ENCODE results near the gene PANK3. TPM values are rescaled to one million over a fixed set of nuclear protein-coding genes. Genes with fewer than 3 reads are reported as not detected.

Gene PANK3
- total RNA-seq, 4 donors from 2014 or later = 30.6 to 43.0 (median 35.3) TPM

DNA sequence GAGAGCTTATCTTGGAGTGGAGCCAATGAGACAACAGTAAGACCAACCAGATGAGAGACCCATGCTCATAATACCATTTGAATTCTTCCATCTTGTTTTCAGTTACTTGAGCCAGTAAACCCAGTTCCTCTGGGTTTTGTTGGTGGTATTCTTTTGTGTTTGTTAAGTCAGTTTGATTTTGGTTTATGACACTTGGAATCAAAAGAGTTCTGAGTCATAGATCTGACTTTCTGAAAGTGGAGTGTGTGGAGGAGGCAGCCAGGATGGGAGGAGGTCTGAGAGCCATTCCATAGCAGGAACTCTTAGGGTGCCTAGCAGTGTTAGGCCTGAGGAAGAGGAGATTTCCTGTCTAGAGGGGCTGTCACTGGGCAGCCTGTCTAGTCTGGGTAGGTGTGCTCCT, 24.6 kb upstream of the PANK3 start:
- Histone ChIP-seq H3K9me3 (no peaks in the 10 kb centered on the region), H3K36me3 (no peaks in the 10 kb centered on the region), H3K4me1 (no peaks in the 10 kb centered on the region), H3K4me3 (no peak overlapping the region), H3K27ac (no peak overlapping the region), H3K27me3 (peaks cover 10% of the 10 kb centered on the region)
- TF ChIP-seq CTCF (IDR thresholded peaks at IDR 0.05) (no peak), POLR2A (IDR thresholded peaks at IDR 0.05) (no peak), POLR2AphosphoS5 (IDR thresholded peaks at IDR 0.05) (no peak), EP300 (IDR thresholded peaks at IDR 0.05) (no peak)
- ATAC-seq = no peak

- H3K36me3 ChIP-seq = no peaks in the 10 kb centered on the region
- TF ChIP-seq POLR2AphosphoS5 (IDR thresholded peaks at IDR 0.05) = no peak
- TF ChIP-seq POLR2A (IDR thresholded peaks at IDR 0.05) = no peak
- TF ChIP-seq CTCF (IDR thresholded peaks at IDR 0.05) = no peak
- TF ChIP-seq EP300 (IDR thresholded peaks at IDR 0.05) = no peak
- no peaks in the 10 kb centered on the region for H3K4me1 ChIP-seq
- H3K27me3 ChIP-seq = peaks cover 10% of the 10 kb centered on the region
- no peak for ATAC-seq
- no peak overlapping the region for H3K4me3 ChIP-seq
- no peak overlapping the region for H3K27ac ChIP-seq
- H3K9me3 ChIP-seq = no peaks in the 10 kb centered on the region
Measured at GRCh38 chr5:168602517-168602916, 23.3 kb upstream of the PANK3 start.

GRCh38 chr5:168601972-168602371, 22.8 kb upstream of the PANK3 start:
- no peak overlapping the region for H3K4me3 ChIP-seq
- TF ChIP-seq POLR2A (IDR thresholded peaks at IDR 0.05) = no peak
- TF ChIP-seq CTCF (IDR thresholded peaks at IDR 0.05) = no peak
- TF ChIP-seq EP300 (IDR thresholded peaks at IDR 0.05) = no peak
- no peak for TF ChIP-seq POLR2AphosphoS5 (IDR thresholded peaks at IDR 0.05)
- ATAC-seq = no peak
- no peak overlapping the region for H3K27ac ChIP-seq
- peaks cover 10% of the 10 kb centered on the region for H3K27me3 ChIP-seq
- no peaks in the 10 kb centered on the region for H3K9me3 ChIP-seq
- WGBS, 2 donors (ENCODE audit: low coverage in 1 of 2) = 47 to 64% methylated on average over 2 of the region's 2 CpGs
- H3K4me1 ChIP-seq = no peaks in the 10 kb centered on the region
- H3K36me3 ChIP-seq = no peaks in the 10 kb centered on the region

DNA sequence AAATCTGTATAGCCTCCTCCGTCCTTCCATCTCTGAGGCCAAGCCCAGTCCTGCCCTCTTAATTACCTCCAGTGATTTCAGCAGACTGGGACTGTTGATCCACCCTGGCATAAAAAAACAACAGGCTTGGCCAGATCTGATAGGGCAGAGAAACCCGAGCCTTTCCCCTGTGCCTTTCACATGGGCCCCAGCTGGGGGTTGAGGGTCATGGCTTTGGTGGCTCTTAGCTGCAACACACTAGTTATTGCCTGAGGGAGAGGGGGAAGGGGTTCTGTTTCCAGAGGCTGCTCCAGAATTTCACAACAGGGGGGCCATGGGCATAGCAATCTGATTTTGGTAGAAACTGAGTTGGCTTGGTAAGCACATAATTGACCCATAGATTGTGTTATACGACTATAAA, 21.2 kb upstream of the PANK3 start:
- Histone ChIP-seq H3K27ac (no peak overlapping the region), H3K36me3 (no peaks in the 10 kb centered on the region), H3K4me3 (no peak overlapping the region), H3K27me3 (peaks cover 10% of the 10 kb centered on the region), H3K4me1 (no peaks in the 10 kb centered on the region), H3K9me3 (no peaks in the 10 kb centered on the region)
- ATAC-seq = no peak
- 69% methylated on average over 1 of the region's 3 CpGs for WGBS, 2 donors (ENCODE audit: low coverage in 1 of 2)
- TF ChIP-seq POLR2AphosphoS5 (IDR thresholded peaks at IDR 0.05) (no peak), POLR2A (IDR thresholded peaks at IDR 0.05) (no peak)

DNA sequence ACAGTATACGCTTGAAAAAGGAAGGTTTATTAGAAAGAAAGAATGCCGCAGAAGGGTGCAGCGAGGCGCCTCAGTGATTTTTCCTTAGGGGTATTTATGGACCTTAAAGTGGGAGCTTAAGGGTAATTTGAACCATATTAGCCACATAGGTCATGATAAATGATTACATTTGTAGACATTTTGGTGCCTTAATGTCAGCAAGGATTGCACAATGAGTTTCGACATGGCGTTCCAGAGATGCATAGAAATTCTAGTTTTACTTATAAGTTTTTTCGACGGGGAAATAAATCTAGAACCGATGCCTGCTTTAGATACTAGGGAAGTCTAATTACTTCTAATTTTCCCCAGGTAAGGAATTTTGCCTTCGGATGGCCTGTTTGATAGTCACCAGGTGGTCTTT, 20.7 kb upstream of the PANK3 start:
- ATAC-seq = no peak
- Histone ChIP-seq H3K9me3 (no peaks in the 10 kb centered on the region), H3K4me3 (no peak overlapping the region), H3K4me1 (no peaks in the 10 kb centered on the region), H3K27ac (no peak overlapping the region), H3K27me3 (peaks cover 10% of the 10 kb centered on the region), H3K36me3 (no peaks in the 10 kb centered on the region)
- TF ChIP-seq EP300 (IDR thresholded peaks at IDR 0.05) (no peak), POLR2A (IDR thresholded peaks at IDR 0.05) (no peak), POLR2AphosphoS5 (IDR thresholded peaks at IDR 0.05) (no peak), CTCF (IDR thresholded peaks at IDR 0.05) (no peak)
- 90 to 99% methylated on average over 10 of the region's 10 CpGs for WGBS, 2 donors (ENCODE audit: low coverage in 1 of 2)

GRCh38 chr5:168598639-168599038, 19.5 kb upstream of the PANK3 start:
- Histone ChIP-seq H3K9me3 (no peaks in the 10 kb centered on the region), H3K27me3 (peaks cover 10% of the 10 kb centered on the region), H3K4me3 (no peak overlapping the region), H3K4me1 (no peaks in the 10 kb centered on the region), H3K27ac (no peak overlapping the region), H3K36me3 (no peaks in the 10 kb centered on the region)
- 75 to 77% methylated on average over 3 of the region's 3 CpGs for WGBS, 2 donors (ENCODE audit: low coverage in 1 of 2)
- TF ChIP-seq EP300 (IDR thresholded peaks at IDR 0.05) = no peak
- no peak for ATAC-seq

All from gastroesophageal sphincter (tissue), 4 donors.